ENCODE measurements around the gene CARS2.
A peak's percentile ranks its signal among the peaks of the same experiment; 100 is the strongest.
"Not testable (repeated sequence)": the region's sequence is repeated elsewhere in the genome, so short reads cannot be mapped to it uniquely, and the experiment has no call there.

Gene CARS2, protein sequence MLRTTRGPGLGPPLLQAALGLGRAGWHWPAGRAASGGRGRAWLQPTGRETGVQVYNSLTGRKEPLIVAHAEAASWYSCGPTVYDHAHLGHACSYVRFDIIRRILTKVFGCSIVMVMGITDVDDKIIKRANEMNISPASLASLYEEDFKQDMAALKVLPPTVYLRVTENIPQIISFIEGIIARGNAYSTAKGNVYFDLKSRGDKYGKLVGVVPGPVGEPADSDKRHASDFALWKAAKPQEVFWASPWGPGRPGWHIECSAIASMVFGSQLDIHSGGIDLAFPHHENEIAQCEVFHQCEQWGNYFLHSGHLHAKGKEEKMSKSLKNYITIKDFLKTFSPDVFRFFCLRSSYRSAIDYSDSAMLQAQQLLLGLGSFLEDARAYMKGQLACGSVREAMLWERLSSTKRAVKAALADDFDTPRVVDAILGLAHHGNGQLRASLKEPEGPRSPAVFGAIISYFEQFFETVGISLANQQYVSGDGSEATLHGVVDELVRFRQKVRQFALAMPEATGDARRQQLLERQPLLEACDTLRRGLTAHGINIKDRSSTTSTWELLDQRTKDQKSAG

DNA sequence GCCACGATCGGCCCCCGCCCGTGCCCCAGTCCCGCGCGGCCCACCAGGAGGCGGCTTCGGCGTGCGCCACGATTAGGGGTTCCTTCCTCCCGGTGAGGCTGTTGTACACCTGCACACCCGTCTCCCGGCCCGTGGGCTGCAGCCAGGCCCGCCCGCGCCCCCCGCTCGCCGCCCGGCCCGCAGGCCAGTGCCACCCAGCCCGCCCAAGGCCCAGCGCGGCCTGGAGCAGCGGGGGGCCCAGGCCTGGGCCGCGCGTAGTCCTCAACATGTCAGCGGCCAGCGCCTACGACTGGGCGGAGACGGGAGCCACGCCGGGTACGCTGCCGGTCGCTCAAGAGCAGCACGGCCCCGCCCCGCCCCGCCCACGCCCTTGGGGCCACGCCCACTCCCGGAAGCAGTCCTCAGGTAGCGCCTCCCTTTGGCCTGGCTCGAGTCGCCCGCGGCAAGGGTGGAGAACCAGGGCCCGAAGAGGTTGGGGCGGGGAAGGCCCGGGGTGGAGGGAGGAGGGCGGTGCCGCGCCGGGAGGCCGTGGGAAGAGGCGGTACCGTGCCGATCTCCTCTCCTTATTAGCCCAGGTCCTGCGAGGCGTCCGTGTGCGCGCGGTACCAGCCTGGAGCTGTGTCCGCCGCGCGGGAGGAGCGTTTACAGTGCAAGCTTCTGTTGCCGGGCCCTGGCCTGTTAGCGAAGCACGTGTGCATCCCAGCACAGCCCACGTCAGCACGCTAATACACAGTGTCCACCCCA is at the start of gene CARS2:
Gene CARS2 (minus strand): TSS at position 291 of the 744 bp plus-strand sequence. CDS start 23 bp downstream, at position 268.
- peak; percentile 92 for DNase-seq (ENCODE audit: low spot score)

DNA sequence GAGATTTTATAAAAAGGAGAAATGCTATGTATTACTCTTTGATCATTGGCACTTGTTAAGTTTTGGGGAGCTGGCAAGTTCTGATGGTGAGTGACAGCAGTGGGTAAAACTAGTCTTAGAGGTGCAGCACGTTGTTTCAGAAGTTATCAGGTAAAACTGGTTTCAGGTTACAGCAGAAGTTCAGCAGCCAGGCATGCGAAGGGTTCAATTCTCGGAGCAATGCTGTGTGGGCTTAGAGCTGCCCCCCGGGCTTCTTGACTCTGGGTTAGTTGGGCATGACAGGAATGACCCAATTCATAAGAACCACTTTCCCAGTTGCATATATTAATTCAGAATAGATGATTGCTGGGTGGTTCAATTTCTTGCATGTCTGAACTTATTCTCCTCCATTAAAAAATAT is 42.4 kb upstream of the CARS2 start:
- DNase-seq (ENCODE audit: low spot score): no peak

DNA sequence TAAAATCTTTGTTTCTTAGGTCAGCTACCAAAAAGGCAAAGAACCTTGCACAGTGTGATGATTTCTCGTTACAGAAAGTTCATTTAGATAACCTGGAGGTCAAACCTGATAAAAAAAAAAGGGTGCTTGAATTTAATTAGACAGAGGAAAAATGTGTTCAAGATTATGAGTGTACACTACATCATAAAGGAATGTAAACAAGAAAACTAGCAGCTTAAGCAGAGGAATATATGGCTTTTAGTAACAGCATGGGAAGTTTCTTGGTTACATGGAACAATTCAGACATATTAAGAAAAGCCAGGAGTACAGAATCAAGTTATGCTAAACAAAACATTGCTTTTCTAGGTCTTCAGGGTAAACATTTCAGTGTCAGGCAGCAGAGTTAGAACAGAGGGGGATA is 40.5 kb upstream of the CARS2 start:
- no peak for DNase-seq (ENCODE audit: low spot score)

DNA sequence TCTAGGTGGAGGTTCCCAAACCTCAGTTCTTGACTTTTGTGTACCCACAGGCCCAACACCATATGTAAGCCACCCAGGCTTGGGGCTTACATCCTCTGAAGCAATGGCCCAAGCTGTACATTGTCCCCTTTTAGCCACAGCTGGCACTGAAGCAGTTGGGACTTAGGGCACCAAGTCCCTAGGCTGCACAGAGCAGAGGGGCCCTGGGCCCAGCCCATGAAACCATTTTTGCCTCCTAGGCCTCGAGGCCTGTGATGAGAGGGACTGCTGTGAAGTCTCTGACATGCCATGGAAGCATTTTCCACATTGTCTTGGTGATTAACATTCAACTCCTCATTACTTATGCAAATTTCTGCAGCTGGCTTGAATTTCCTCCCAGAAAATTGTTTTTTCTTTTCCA is 37.8 kb upstream of the CARS2 start:
- no peak for DNase-seq (ENCODE audit: low spot score)

DNA sequence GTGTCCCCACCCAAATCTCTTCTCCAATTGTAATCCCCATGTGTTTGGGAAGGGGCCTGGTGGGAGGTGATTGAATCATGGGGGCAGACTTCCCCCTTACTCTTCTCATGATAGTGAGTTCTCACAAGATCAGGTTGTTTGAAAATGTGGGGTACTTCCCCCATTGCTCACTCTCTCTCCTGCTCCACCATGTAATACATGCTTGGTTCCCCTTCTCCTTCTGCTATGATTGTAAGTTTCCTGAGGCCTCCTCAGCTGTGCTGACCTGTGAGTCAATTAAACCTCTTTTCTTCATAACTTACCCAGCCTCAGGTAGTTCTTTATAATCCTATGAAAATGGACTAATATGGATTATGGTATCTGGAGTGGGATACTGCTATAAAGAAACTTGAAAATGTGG is 31.6 kb upstream of the CARS2 start:
- DNase-seq (ENCODE audit: low spot score): no peak

DNA sequence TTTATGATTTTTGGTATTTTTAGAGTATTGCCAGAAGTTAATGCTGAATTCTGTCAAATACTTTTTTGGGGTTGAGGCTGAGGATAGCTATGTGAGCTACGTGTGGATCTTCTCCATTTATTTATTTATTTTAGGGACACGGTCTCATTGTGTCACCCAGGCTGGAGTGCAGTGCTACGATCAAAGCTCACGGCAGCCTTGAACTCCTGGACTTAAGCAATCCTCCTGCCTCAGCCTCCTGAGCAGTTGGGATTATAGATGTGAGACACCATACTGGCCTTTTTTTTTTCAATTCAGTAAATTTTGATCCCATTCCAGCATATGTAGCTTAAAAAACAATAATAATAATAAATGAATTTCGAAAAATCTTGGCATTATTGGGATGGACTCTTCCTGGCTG is 28.6 kb upstream of the CARS2 start:
- DNase-seq (ENCODE audit: low spot score): no peak

DNA sequence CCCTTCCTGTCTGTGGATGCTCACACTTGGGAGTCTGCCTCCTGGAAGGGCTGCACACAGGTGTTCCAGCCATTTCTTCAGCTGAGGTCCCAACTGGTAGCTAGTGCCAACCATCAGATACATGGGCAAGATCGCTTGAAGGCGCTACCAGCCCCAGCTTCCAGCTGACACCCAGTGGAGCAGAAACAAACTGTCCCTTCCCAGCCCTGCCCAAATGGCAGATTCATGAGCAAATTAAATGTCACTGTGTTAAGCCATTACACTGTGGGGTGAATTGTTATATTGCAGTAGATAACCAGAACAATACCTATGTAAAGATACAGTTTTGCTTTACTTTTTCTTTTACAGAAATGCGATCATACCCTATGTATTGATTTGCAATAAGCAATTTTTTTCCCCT is 25.2 kb upstream of the CARS2 start:
- DNase-seq (ENCODE audit: low spot score): no peak

DNA sequence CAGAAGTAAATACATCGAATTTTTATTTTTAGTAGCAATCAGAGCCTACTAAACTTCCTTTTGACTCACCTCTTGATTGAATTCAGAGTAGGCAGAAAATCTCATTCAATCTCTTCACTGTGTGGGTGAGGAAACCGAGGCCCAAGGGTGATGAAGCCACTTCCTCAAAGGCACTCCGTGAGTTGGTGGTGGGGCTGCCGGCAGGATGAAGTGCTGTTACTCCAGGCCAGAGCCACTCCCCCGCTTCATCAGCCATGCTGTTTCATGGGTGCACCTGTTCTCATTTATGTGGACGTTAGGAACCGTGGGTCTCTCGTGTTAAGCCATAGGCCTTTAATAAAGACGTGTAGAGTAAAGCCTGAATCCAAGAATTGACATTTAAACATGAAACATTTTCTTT is 20.8 kb upstream of the CARS2 start:
- DNase-seq (ENCODE audit: low spot score): no peak

DNA sequence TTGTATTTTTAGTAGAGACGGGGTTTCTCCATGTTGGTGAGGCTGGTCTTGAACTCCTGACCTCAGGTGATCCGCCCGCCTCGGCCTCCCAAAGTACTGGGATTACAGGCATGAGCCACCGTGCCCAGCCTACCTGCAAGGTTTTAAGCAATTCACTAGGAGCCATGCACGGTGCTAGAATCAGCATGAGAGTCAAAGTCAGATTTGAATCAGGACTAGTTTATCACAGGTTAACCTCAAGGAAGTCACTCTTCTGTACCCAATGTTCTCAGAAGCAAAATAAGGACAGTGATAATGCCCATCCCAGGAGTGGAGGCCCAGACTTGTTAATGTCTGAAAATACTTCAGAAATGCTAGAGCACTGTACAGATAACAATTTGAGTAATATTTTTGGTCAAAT is 20.2 kb upstream of the CARS2 start:
- DNase-seq (ENCODE audit: low spot score): not testable (repeated sequence)

DNA sequence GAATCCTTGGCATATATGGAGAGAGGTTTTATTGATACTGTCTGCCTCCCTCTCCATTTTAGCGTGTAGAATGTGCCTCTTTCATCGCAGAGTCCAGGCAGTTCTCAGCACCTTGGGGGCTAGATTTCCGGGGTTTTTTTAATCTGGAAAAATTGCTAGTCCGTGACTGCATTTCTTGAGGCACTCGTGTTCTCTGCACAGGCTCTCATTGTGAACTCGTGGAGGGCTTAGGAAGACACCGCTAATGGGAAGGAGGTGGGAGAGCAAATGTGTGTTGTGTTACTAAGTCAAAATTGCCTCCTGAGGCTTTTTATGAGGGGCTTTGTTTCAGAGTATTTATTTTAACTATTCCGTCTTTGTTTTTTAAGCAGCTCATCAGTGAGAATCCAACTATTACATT is 17.7 kb upstream of the CARS2 start:
- no peak for DNase-seq (ENCODE audit: low spot score)

DNA sequence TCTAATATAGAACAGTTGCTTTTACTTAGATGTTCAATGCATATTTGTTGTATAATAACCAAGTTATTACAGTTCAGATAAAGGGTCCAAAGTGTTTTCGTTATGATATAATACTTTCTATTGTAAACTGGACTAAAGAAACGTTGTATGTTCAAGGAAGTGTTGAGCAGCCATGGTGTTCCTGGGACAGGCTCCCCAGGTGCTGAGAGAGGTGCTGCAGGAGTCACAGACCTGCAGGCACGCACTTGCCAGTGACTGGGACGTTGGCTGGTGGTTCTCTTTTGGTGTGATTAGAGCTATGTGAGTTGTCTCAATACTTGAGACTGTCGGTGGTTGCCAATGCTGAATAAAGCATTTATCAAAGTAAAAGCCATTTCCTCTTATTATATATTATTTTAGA is 17.1 kb upstream of the CARS2 start:
- DNase-seq (ENCODE audit: low spot score): no peak

DNA sequence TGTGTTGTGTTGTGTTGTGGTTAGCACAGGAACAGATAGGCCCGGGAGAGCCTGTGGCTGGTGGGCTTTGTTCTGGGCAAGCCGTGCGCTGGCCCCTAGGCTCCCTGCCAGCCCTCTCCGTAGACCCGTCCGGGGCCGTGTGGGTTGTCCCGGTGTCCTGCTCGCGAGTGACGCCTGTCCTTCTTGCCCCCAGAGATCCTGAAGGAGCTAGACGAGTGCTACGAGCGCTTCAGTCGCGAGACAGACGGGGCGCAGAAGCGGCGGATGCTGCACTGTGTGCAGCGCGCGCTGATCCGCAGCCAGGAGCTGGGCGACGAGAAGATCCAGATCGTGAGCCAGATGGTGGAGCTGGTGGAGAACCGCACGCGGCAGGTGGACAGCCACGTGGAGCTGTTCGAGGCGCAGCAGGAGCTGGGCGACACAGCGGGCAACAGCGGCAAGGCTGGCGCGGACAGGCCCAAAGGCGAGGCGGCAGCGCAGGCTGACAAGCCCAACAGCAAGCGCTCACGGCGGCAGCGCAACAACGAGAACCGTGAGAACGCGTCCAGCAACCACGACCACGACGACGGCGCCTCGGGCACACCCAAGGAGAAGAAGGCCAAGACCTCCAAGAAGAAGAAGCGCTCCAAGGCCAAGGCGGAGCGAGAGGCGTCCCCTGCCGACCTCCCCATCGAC is 13.3 kb upstream of the CARS2 start:
- DNase-seq (ENCODE audit: low spot score): no peak

DNA sequence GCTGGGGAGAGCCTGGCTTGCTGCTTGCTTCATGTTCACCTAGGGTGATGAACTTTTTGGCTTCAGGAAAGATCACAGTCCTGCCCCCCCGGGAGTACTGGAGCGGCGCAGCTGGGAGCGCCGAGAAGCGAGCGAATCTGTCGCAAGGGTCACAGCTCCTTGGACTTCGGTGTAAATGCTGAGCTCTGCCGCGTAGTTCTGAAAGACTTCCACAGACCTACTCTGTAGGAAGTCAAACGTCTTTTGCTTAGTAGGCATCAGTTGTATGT is 10.3 kb upstream of the CARS2 start:
- no peak for DNase-seq (ENCODE audit: low spot score)

DNA sequence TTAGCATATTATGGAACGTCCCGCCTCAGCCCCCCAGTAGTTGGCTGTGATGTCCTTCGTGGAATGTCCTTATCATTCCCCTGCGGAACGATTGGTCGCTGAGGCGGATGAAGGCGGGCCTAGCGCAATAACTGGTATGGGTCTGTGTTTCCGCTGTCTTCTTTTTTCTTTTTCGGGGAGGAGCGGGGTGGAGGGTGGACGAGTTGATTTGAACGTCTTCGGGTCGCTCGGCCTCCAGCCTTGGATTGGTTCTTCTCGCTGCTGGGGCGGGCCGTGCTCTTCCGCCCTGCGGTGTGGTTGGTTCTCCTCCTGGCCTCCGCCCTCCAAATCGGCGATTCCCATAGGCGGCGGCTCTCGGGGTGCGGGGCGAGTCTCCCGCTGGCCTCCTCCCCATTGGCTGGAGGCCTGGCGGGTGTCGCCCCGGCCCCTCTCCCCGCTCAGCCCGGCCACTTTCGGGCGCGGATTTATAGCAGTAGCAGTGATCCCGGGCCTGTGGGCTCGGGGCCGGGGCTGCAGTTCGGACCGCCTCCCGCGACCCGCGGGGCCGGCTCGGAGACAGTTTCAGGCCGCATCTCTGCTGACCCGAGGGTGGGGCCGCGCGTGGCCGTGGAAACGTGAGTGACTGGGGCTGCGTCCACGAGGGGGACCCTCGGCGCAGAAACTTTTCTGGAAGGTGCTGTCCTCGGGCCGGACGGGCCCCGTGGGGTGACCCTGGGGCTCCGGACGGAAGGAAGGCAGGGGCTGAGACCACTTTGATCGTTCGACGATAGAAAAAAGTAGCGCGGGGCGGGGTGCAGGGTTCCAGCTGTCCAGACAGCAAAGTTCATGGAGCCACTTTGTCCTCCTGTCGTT is 9.7 kb upstream of the CARS2 start:
- peak; percentile 97 for DNase-seq (ENCODE audit: low spot score)

DNA sequence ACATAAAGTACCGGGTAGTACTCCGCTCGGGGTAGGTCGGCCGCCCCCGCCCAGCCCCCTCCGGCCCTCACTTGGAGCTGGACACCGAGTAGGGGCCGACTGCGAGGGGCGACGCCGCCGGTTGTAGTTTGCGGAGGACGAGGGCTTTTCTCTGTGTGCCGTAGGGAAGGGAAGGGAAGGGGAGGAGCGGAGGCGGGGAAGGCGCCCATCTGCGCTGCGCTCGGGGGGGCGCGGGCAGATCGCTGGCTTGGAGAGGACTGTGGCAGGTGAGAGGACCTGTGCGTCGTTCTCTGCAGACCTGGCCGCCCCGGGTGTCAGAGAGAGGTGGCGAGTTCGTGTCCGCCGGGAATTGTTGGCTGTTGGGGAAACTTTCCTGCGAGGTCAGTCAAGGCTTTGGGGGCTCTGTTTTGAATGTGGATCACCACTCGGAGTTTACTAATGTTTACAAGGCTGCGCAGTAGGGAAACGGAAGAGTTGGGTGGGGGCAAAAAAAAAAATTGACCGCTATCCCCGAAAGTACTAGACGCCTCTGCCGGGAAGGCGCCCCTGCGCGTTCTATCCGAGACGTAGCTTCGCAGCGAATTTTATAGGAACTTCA is 9.0 kb upstream of the CARS2 start:
- peak; percentile 28 for DNase-seq (ENCODE audit: low spot score)

DNA sequence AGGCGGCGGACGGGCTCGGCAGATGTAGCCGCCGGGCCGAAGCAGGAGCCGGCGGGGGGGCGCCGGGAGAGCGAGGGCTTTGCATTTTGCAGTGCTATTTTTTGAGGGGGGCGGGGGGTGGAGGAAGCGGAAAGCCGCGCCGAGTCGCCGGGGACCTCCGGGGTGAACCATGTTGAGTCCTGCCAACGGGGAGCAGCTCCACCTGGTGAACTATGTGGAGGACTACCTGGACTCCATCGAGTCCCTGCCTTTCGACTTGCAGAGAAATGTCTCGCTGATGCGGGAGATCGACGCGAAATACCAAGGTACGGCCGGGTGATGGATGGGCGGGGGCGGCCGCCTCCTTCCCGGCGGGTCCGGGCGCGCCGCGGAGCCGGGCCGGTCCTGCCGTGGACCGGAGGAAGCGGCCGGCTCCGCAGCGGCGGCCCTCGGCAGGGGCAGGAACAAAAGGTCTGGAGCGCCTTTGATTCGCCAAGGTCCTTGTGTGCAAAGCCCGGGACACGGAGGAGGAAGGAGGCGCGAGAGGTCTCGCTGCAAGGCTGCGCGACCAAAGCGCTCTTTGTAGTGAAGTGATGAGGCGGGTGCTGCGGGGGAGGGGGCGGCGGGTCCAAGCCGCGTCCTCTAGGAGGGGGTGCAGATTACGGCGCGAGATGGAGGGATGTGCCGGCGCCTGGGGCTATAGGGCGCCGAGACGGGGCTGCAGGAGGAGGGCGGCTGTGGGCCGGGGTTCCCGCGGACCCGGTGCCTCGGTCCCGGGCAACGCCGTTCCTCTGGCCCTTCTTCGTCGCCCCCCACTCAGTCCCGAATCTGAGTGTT is 8.3 kb upstream of the CARS2 start:
- peak; percentile 29 for DNase-seq (ENCODE audit: low spot score)

DNA sequence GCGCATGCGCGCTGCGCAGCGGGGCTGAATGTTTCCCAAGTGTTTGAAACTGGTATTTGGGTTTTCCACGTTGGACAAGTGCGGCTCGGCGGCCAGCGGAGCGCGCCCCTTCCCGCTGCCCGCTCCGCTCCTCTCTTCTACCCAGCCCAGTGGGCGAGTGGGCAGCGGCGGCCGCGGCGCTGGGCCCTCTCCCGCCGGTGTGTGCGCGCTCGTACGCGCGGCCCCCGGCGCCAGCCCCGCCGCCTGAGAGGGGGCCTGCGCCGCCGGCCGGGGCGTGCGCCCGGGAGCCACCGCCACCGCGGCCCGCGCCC is 7.7 kb upstream of the CARS2 start, which contains the start of gene ING1:
Gene ING1 (plus strand): TSS at position 59 of the 311 bp plus-strand sequence. CDS start 450 bp downstream, outside the sequence.
- no peak for DNase-seq (ENCODE audit: low spot score)

DNA sequence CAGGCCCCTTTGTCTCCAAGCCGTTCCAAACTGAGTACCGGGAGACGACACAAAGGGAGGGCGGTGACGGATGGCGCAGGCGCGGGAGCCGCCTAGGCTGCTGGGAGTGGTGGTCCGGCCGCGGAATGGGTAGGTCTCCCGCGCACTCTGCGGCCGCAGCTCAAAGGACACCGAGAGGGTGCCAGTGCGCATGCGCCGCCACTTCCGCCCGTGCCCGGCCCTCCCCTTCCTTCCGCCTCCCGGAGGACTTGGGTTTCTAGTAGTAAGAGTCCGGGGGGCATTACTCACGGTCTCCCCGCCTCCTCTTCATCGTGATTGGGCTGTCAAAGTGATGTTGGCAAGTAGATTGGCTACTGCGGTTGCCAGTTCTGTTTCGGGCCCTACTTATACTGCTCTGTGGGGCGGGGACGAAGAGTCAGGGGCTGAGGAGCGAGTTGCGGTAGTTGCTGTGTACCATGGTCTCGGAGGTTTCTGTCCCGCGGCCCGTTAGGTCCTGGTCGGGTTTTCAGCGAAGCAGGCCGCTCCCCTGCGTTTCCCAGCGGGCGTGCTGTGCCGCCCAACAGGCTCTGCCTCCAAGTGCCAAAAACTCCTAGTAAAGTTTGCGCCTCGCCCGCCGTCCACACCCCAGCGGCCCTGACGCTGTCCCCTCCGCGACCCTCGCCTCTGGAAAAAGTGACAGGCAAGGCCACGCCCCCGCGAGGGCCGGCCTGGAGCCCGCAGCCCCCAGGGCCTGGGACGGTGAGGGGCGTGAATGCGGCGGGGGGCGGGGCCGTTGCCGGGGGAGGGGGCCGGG is 7.1 kb upstream of the CARS2 start:
- peak; percentile 99 for DNase-seq (ENCODE audit: low spot score)

DNA sequence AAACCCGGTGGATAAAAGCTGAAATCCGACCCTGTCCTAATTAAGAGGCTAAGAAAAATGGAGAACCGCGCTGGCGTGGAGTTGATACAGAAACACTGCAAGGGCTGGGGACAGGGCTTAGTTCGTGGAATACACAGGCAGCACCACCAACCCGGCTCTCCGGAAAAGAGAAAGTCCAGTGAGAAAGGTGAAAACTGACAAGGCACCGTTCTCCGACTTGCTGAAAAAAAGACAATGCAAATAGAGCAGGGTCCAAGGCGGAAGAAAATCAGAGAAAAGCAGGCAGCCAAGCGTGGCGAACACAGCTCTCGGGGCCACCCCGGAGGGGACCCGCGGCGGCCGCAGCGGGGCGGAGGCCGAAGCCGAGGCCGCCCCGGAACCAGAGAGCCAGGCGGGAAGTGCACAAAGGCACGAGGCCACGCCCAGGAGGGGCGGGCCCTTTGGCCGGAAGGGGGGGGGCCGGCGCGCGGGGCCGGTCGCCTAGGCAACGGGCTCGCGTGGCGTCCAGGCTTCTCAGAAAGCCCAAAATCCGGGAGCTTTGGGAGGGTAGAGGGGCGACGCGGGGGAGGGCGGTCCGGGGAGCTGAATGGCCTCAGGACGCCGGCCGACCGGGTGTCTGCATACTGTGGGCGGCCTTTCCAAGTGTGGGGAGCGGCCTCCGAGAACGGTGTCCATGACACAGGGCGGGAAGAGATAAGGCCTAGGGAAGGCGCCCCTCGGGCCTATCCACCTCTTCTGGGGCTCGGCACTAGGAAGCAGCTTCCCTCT is 6.3 kb upstream of the CARS2 start:
- peak; percentile 87 for DNase-seq (ENCODE audit: low spot score)

Measured in hepatic stellate cell (primary cell).